ENCODE results near the gene FBXO24.
"Not testable (repeated sequence)": the region's sequence is repeated elsewhere in the genome, so short reads cannot be mapped to it uniquely, and the experiment has no call there.

FBXO24 gene

GRCh38 chr7:100586266-100587025 lies at the start of gene FBXO24:
FBXO24 (plus strand) TSS chr7:100586328; CDS start chr7:100586626, 298 bp downstream.
- H3K9me3 ChIP-seq (ENCODE audit: control insufficient read depth, insufficient read depth, low read length), result no peaks in the 10 kb centered on the region
- peak within 1 kb of the TSS; percentile 84 for H3K9ac ChIP-seq (ENCODE audit: low read depth, low read length)
- peaks cover 11% of the 10 kb centered on the region; the same call in 1 of the 2 replicates for H3K4me1 ChIP-seq (ENCODE audit: insufficient read depth, low read length)
- peaks cover 3% of the 10 kb centered on the region; the same call in 1 of the 2 replicates for H3K36me3 ChIP-seq (ENCODE audit: insufficient read depth, low read length)

- not testable (repeated sequence) for H3K9ac ChIP-seq (ENCODE audit: low read depth, low read length); H3K9me3 ChIP-seq (ENCODE audit: control insufficient read depth, insufficient read depth, low read length); H3K36me3 ChIP-seq (ENCODE audit: insufficient read depth, low read length)
- peaks cover 10% of the 10 kb centered on the region for H3K4me1 ChIP-seq (ENCODE audit: insufficient read depth, low read length)
These were observed 49.4 kb upstream of the FBXO24 start for GRCh38 chr7:100536695-100537094.

DNA sequence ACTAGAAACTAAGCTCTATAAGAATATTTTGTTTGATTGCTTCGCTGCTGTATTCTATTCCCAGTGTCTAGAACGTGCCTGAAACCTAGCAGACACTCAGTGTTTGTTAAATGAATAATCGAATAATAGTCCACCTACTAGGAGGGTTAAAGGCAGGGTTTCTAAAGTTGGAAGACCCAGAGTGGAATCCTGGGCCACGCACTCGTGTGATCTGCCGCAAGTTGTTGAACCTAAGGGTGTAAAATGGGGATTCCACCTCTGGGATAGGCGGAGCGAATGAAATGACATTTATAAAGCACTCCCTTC lies 47.8 kb upstream of the FBXO24 start:
- Histone ChIP-seq H3K9me3 (ENCODE audit: control insufficient read depth, insufficient read depth, low read length) (no peaks in the 10 kb centered on the region), H3K9ac (ENCODE audit: low read depth, low read length) (peak overlapping the region; percentile 56; the same call in 1 of the 2 replicates), H3K36me3 (ENCODE audit: insufficient read depth, low read length) (no peaks in the 10 kb centered on the region), H3K4me1 (ENCODE audit: insufficient read depth, low read length) (peaks cover 19% of the 10 kb centered on the region)

- no peaks in the 10 kb centered on the region for H3K36me3 ChIP-seq (ENCODE audit: insufficient read depth, low read length)
- H3K9me3 ChIP-seq (ENCODE audit: control insufficient read depth, insufficient read depth, low read length), result no peaks in the 10 kb centered on the region
- H3K9ac ChIP-seq (ENCODE audit: low read depth, low read length), result peak within 1 kb of the TSS; percentile 68
- peaks cover 24% of the 10 kb centered on the region for H3K4me1 ChIP-seq (ENCODE audit: insufficient read depth, low read length)
These were observed 47.3 kb upstream of the FBXO24 start, which contains the start of gene AGFG2 for GRCh38 chr7:100538654-100539435. AGFG2 (plus strand) TSS chr7:100539203; CDS start chr7:100539347, 144 bp downstream.

GRCh38 chr7:100539436-100540006 lies 46.6 kb upstream of the FBXO24 start:
- Histone ChIP-seq H3K9ac (ENCODE audit: low read depth, low read length) (peak overlapping the region; percentile 68), H3K36me3 (ENCODE audit: insufficient read depth, low read length) (no peaks in the 10 kb centered on the region), H3K9me3 (ENCODE audit: control insufficient read depth, insufficient read depth, low read length) (no peaks in the 10 kb centered on the region), H3K4me1 (ENCODE audit: insufficient read depth, low read length) (peaks cover 30% of the 10 kb centered on the region)

- peaks cover 36% of the 10 kb centered on the region for H3K4me1 ChIP-seq (ENCODE audit: insufficient read depth, low read length)
These were observed 45.9 kb upstream of the FBXO24 start for GRCh38 chr7:100540073-100540723.

DNA sequence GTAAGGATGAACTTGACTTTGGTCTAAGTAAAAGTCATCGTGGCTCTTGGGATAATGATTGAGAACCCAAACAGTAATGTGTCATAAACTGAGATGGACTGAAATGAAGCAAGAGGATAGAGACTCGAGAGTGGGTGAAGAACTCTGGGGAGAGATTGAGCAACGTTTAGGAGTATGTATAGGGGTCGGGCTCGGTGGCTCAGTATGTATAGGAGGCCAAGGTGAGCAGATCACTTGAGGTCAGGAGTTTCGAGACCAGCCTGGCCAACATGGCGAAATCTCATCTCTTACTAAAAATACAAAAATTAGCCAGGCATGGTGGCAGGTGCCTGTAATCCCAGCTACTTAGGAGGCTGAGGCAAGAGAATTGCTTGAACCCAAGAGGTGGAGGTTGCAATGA lies 44.8 kb upstream of the FBXO24 start:
- not testable (repeated sequence) for H3K36me3 ChIP-seq (ENCODE audit: insufficient read depth, low read length); H3K9ac ChIP-seq (ENCODE audit: low read depth, low read length); H3K9me3 ChIP-seq (ENCODE audit: control insufficient read depth, insufficient read depth, low read length)
- H3K4me1 ChIP-seq (ENCODE audit: insufficient read depth, low read length), result peaks cover 46% of the 10 kb centered on the region

More at GRCh38 chr7:100540073-100540723, 45.9 kb upstream of the FBXO24 start:
- Histone ChIP-seq H3K9me3 (ENCODE audit: control insufficient read depth, insufficient read depth, low read length) (no peaks in the 10 kb centered on the region), H3K36me3 (ENCODE audit: insufficient read depth, low read length) (no peaks in the 10 kb centered on the region), H3K9ac (ENCODE audit: low read depth, low read length) (peak overlapping the region; percentile 57)

DNA sequence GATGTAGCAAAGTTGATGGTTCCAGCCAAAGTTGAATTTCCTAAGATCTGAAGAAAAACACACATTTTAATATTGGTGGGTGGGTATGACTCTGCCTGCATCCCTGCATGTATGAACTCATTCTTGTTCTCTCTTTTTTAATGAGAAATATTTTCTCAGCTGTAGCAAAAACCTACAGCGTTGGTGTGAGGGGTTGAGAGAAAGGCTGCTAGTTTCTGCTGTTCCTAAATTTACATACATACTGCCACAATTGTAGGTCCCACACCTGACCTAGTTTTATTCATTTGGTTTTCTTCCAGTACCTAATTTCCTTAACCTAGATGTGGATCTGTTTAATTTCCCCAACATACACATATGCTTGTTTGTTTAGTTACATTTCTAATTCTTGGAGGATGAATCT lies 42.5 kb upstream of the FBXO24 start:
- Histone ChIP-seq H3K36me3 (ENCODE audit: insufficient read depth, low read length) (no peaks in the 10 kb centered on the region), H3K9ac (ENCODE audit: low read depth, low read length) (no peak overlapping the region), H3K4me1 (ENCODE audit: insufficient read depth, low read length) (peaks cover 63% of the 10 kb centered on the region), H3K9me3 (ENCODE audit: control insufficient read depth, insufficient read depth, low read length) (no peaks in the 10 kb centered on the region)

GRCh38 chr7:100544386-100544785 lies 41.7 kb upstream of the FBXO24 start:
- Histone ChIP-seq H3K36me3 (ENCODE audit: insufficient read depth, low read length) (no peaks in the 10 kb centered on the region), H3K9me3 (ENCODE audit: control insufficient read depth, insufficient read depth, low read length) (no peaks in the 10 kb centered on the region), H3K4me1 (ENCODE audit: insufficient read depth, low read length) (peaks cover 63% of the 10 kb centered on the region), H3K9ac (ENCODE audit: low read depth, low read length) (no peak overlapping the region)

- Histone ChIP-seq H3K9me3 (ENCODE audit: control insufficient read depth, insufficient read depth, low read length) (no peaks in the 10 kb centered on the region), H3K36me3 (ENCODE audit: insufficient read depth, low read length) (no peaks in the 10 kb centered on the region), H3K9ac (ENCODE audit: low read depth, low read length) (no peak overlapping the region), H3K4me1 (ENCODE audit: insufficient read depth, low read length) (peaks cover 60% of the 10 kb centered on the region)
These were observed 41.2 kb upstream of the FBXO24 start for GRCh38 chr7:100544967-100545359.

DNA sequence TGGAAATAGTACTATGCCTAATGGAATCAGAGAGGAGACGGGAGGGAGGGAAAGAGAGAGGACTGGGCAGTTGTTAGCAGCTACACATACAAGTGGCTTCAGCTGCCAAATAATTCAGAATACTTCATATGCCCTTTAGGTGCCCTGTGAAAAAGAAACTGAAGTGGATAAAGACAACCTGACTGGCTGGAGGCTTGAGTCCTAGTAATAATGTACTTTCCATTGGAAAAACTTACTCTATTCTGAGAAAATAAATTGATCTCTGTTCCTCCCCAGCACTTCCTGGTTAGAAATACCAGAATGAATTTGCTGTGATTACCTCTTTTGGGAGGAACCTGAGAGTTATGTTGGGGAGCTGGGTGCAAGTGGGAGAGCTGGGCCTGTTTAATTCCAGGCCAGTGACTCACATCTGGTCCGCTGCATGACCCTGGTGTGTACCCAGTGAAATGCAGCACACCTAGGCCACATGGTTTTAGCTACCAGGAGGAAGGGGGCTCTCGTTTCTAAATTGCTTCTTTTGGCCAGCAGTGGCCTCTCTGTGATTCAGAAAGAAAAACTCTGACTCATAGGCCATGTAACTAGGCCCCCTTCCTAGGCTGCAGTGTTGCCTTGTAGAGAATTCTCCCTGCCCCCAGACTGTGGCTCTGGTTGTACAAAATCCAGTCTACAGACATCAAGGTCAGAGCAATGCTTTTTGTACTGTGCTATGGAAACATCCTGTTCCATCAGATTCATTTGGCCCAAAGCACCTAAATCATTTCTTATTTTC lies 40.6 kb upstream of the FBXO24 start:
- Histone ChIP-seq H3K36me3 (ENCODE audit: insufficient read depth, low read length) (no peaks in the 10 kb centered on the region), H3K9me3 (ENCODE audit: control insufficient read depth, insufficient read depth, low read length) (no peaks in the 10 kb centered on the region), H3K4me1 (ENCODE audit: insufficient read depth, low read length) (peaks cover 56% of the 10 kb centered on the region), H3K9ac (ENCODE audit: low read depth, low read length) (0 out of 2 replicates have a peak overlapping the region, but pooled peaks have one; percentile 10)

DNA sequence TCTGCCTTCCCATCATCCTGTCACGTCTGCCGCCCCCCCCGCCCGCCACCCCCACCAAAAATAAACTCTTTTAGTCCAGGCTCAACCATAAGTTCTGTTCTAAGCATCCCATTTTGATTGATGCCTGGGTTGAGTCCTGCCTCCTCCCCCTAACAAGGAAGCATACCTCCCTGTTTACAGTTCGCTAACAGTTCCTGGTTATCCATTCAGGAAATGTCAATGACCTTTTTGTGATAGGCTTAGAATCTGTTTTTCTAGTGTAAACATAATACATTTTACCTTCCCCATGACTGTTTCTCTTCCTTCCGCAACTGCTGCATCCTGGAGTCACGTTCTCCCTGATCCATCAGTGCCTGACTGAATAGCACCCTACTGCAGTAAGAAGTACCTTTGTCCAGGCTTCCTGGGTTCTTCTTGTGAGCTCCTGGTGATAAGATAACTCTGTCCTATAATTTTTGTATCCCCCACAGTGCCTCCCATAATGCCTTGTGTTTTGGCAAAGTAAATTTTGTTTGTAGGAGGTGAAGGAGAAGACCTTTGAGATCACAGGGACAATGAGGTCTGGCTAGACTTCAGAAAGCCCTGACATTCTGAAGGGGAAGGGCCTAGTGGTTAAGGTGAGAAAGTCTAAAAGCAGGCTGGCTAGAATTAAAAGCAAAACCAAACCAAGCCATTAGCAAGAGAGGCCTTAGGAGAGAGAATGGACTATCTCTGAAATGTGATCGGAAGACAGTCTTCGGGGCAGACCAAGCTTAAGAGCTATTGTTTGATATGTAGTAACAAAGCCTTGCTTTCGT lies 39.8 kb upstream of the FBXO24 start:
- Histone ChIP-seq H3K9me3 (ENCODE audit: control insufficient read depth, insufficient read depth, low read length) (no peaks in the 10 kb centered on the region), H3K4me1 (ENCODE audit: insufficient read depth, low read length) (peaks cover 53% of the 10 kb centered on the region), H3K36me3 (ENCODE audit: insufficient read depth, low read length) (no peaks in the 10 kb centered on the region), H3K9ac (ENCODE audit: low read depth, low read length) (no peak overlapping the region)

Measured in ES-I3 (cell line).